DOHH2 (cell line): ENCODE results near the gene ECHS1.

ENCODE experiments used
- EZH2phosphoT487 ChIP-seq: fragments of 200-600 bp; sonication (generic); IDR thresholded peaks from 2 replicates; pipeline ENCODE4 v1.6.1; 2017; ENCODE audit warnings: borderline replicate concordance, mild to moderate bottlenecking, antibody characterized with exemption, low read length, moderate library complexity, mixed read lengths
- TF ChIP-seq, protein P1 (sequence below): fragments of 200-600 bp; sonication (generic); IDR thresholded peaks from one replicate; pipeline ENCODE4 v1.5.1; 2014; ENCODE audit warnings: antibody characterized with exemption, mild to moderate bottlenecking, low read depth, low read length; ENCODE audit not compliant: poor library complexity, severe bottlenecking

DNA sequence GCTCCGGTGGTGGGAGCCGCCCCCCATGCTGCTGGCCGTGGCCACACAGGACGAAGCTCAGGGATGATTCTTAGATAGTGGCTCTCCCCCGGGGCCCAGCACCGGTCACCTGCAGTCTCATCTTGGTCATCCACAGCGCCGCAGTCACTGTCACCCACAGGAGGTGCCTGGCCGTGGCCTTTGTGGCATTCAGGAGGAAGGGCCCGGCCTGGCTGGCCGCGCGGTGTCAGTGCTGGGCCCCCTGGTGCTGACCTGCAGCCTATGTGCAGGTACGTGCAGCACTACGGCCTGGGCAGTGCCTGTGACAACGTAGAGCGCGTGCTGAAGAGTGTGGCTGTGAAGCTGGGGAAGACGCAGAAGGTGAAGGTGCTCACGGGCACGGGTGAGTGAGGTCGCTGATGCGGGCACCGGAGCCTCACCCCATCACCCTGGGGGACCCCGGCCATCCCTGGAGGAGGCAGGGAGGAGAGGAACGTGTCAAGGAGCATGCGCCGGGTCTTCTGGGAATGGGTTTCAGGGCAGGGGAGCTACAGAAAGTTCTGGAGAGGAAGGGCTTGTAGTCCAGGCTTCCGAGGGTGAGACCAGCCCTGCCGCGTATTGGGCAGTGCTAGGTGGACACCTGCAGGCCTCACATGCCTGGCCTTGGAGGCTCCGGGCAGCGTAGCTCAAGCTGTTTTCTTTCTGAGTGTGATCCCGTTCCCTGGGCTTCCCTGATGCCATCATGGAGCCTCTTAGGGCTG lies 46.2 kb upstream of the ECHS1 start:
- TF ChIP-seq, protein P1, sequence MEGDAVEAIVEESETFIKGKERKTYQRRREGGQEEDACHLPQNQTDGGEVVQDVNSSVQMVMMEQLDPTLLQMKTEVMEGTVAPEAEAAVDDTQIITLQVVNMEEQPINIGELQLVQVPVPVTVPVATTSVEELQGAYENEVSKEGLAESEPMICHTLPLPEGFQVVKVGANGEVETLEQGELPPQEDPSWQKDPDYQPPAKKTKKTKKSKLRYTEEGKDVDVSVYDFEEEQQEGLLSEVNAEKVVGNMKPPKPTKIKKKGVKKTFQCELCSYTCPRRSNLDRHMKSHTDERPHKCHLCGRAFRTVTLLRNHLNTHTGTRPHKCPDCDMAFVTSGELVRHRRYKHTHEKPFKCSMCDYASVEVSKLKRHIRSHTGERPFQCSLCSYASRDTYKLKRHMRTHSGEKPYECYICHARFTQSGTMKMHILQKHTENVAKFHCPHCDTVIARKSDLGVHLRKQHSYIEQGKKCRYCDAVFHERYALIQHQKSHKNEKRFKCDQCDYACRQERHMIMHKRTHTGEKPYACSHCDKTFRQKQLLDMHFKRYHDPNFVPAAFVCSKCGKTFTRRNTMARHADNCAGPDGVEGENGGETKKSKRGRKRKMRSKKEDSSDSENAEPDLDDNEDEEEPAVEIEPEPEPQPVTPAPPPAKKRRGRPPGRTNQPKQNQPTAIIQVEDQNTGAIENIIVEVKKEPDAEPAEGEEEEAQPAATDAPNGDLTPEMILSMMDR: no peak
- no peak for TF ChIP-seq EZH2phosphoT487
